CD14-positive monocyte (primary cell): ENCODE measurements around the gene SUPV3L1. TPM values are rescaled to one million over a fixed set of nuclear protein-coding genes. Genes with fewer than 3 reads are reported as not detected.

Source experiments
- DNase-seq, 3 donors: peaks; one replicate each; pipeline ENCODE4 v3.0.0-alpha.2; 2011 to 2022
- H2AFZ ChIP-seq: 2 replicates; pipeline ENCODE4 v1.6.0; 2012; ENCODE audit warnings: mild to moderate bottlenecking, low read depth, low read length, inconsistent platforms; ENCODE audit not compliant: insufficient read depth, poor library complexity, severe bottlenecking
- H3K27ac ChIP-seq, 2 donors: 1 replicate in 1 of 2; 2 replicates in 1 of 2; pipeline ENCODE4 v1.5.1; 2012 to 2013; ENCODE audit warnings: low read length in 2 of 2, control low read depth in 1 of 2, inconsistent platforms in 1 of 2, low read depth in 1 of 2, mild to moderate bottlenecking in 1 of 2
- H3K27me3 ChIP-seq, 2 donors: one replicate each; pipeline versions ENCODE4 v1.6.0 to v1.6.1; 2011 to 2013; ENCODE audit warnings: low read length in 2 of 2; ENCODE audit not compliant: control insufficient read depth in 2 of 2, insufficient read depth in 2 of 2
- H3K36me3 ChIP-seq, 2 donors: replicated peaks in 1 of 2; 1 replicate in 1 of 2; 2 replicates in 1 of 2; pipeline versions ENCODE4 v1.5.1 to v1.6.1; 2012 to 2013; ENCODE audit warnings: low read length in 2 of 2, control low read depth in 1 of 2, inconsistent platforms in 1 of 2, mild to moderate bottlenecking in 1 of 2; ENCODE audit not compliant: insufficient read depth in 2 of 2, control insufficient read depth in 1 of 2
- H3K4me1 ChIP-seq, 2 donors: 1 replicate in 1 of 2; 2 replicates in 1 of 2; pipeline versions ENCODE4 v1.5.1 to v1.6.1; 2012 to 2013; ENCODE audit warnings: low read length in 2 of 2, control low read depth in 1 of 2, inconsistent platforms in 1 of 2, mild to moderate bottlenecking in 1 of 2, moderate library complexity in 1 of 2; ENCODE audit not compliant: insufficient read depth in 2 of 2, control insufficient read depth in 1 of 2
- H3K4me2 ChIP-seq: replicated peaks from 2 replicates; pipeline ENCODE3; 2012; ENCODE audit warnings: low read length, moderate library complexity, mild to moderate bottlenecking; ENCODE audit not compliant: poor library complexity, severe bottlenecking; ENCODE audit errors: extremely low read depth
- H3K4me3 ChIP-seq, 3 experiments: fragments of 200-600 bp in 1 of 3; sonication (generic) in 1 of 3; replicated peaks in 1 of 3; 1 replicate in 2 of 3; 2 replicates in 1 of 3; pipeline ENCODE4 v1.5.1; 2011 to 2013; ENCODE audit warnings: low read length in 3 of 3, mild to moderate bottlenecking in 3 of 3, control low read depth in 2 of 3, low read depth in 2 of 3, inconsistent platforms in 1 of 3, moderate library complexity in 1 of 3
- H3K79me2 ChIP-seq: 2 replicates; pipeline ENCODE4 v1.6.0; 2012; ENCODE audit warnings: mild to moderate bottlenecking, control low read depth, inconsistent platforms, low read length, moderate library complexity; ENCODE audit not compliant: insufficient read depth
- H3K9ac ChIP-seq: 2 replicates; pipeline ENCODE4 v1.6.0; 2017; ENCODE audit warnings: low read length, mild to moderate bottlenecking; ENCODE audit not compliant: insufficient read depth, poor library complexity, severe bottlenecking
- H3K9me3 ChIP-seq, 2 donors: replicated peaks in 1 of 2; 1 replicate in 1 of 2; 2 replicates in 1 of 2; pipeline versions ENCODE4 v1.5.1 to v1.6.1; 2012 to 2013; ENCODE audit warnings: low read length in 2 of 2, control low read depth in 1 of 2; ENCODE audit not compliant: control insufficient read depth in 1 of 2, insufficient read depth in 1 of 2
- H4K20me1 ChIP-seq: 2 replicates; pipeline ENCODE4 v1.6.0; 2012; ENCODE audit warnings: mild to moderate bottlenecking, low read length, control low read depth, moderate library complexity; ENCODE audit not compliant: insufficient read depth
- H3K27ac Mint-ChIP-seq, 7 donors: one replicate each; pipeline ENCODE4 v1.8.0; 2020; ENCODE audit warnings: mild to moderate bottlenecking in 7 of 7, mixed read lengths in 7 of 7, moderate library complexity in 6 of 7, inconsistent platforms in 2 of 7
- H3K27me3 Mint-ChIP-seq, 3 donors: one replicate each; pipeline ENCODE4 v1.8.0; 2021 to 2022; ENCODE audit warnings: low read depth in 3 of 3, mild to moderate bottlenecking in 3 of 3, mixed read lengths in 3 of 3, moderate library complexity in 3 of 3, inconsistent platforms in 1 of 3
- H3K36me3 Mint-ChIP-seq, 2 donors: one replicate each; pipeline ENCODE4 v1.8.0; 2020; ENCODE audit warnings: mixed read lengths in 2 of 2, inconsistent platforms in 1 of 2, mild to moderate bottlenecking in 1 of 2
- H3K4me1 Mint-ChIP-seq: one replicate; pipeline ENCODE4 v1.8.0; 2020; ENCODE audit warnings: mild to moderate bottlenecking, mixed read lengths
- H3K4me3 Mint-ChIP-seq, 2 donors: one replicate each; pipeline ENCODE4 v1.8.0; 2020; ENCODE audit warnings: mild to moderate bottlenecking in 2 of 2, mixed read lengths in 2 of 2, moderate library complexity in 1 of 2
- H3K9me3 Mint-ChIP-seq, 7 donors: one replicate each; pipeline ENCODE4 v1.8.0; 2020 to 2022; ENCODE audit warnings: mixed read lengths in 7 of 7, mild to moderate bottlenecking in 6 of 7, moderate library complexity in 6 of 7, inconsistent platforms in 2 of 7
- WGBS: methylation state at CpG from one replicate; pipeline ENCODE4 v1.1.5; 2013; ENCODE audit warnings: missing lambda C conversion rate; ENCODE audit not compliant: insufficient coverage; 5-methylcytosine and 5-hydroxymethylcytosine counted together
- intact Hi-C, 2 donors: fragments of 100-400 bp; cut with micrococcal nuclease; formaldehyde crosslinking; loops; one replicate each; pipeline versions ENCODE4 v1.15.0 to v1.15.1; 2023
- polyA plus RNA-seq, 3 donors: library from polyadenylated mRNA; depleted of rRNA in 1 of 3; unstranded in 2 of 3; stranded (reverse) in 1 of 3; fragments of 300-500 nt in 2 of 3; fragments of >200 nt in 1 of 3; fragmentation: Illumina TruSeq in 2 of 3; gene quantifications; 1 replicate in 2 of 3; 2 replicates in 1 of 3; pipeline ENCODE4 v1.2.3, GENCODE V29; 2012 to 2021
- TF ChIP-seq, protein P1 (sequence below): fragments of 200-600 bp; IDR thresholded peaks from one replicate; pipeline ENCODE4 v1.8.0; 2022; ENCODE audit warnings: antibody characterized with exemption, mild to moderate bottlenecking

Gene SUPV3L1
- polyA plus RNA-seq, 3 donors = 6.8 to 18.8 (median 7.3) TPM

DNA sequence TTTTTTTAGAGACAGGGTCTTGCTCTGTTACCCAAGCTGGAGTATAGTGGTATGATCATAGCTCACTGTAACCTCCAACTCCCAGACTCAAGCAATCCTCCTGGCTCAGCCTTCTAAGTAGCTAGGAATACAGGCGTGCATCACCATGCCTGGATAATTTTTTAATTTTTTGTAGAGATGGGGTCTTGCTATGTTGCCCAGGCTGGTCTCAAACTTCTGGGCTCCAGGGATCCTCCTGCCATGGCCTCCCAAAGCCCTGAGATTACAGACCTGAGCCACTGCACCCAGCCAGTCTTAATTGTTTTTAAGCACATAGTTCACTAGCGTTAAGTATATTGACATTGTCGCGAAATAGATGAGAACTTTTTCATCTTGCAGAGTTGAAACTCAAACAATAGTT is 2.0 kb downstream of the SUPV3L1 start:
- H3K9me3 ChIP-seq = no peaks in the 10 kb centered on the region
- no peak overlapping the region for H3K27ac ChIP-seq
- Mint-ChIP-seq H3K4me3 (no peak overlapping the region), H3K27ac (peak overlapping the region in 1 of 7 donors; percentile 7), H3K36me3 (peaks cover 21 to 28% of the 10 kb centered on the region in 2 donors), H3K9me3 (no peaks in the 10 kb centered on the region), H3K4me1 (peaks cover 18% of the 10 kb centered on the region), H3K27me3 (peaks cover 0 to 2% (median 0%) of the 10 kb centered on the region in 3 donors)
- peaks cover 18 to 22% of the 10 kb centered on the region in 2 donors for H3K4me1 ChIP-seq
- peaks cover 54% of the 10 kb centered on the region for H3K79me2 ChIP-seq
- no CpG with 5 or more reads among the region's 4 CpGs for WGBS
- intact Hi-C loops = no loop called here
- no peak overlapping the region for H3K4me3 ChIP-seq
- H3K9ac ChIP-seq = no peak overlapping the region
- H3K27me3 ChIP-seq = no peaks in the 10 kb centered on the region
- peaks cover 13 to 37% of the 10 kb centered on the region in 2 donors for H3K36me3 ChIP-seq
- no peak overlapping the region for H2AFZ ChIP-seq
- H3K4me2 ChIP-seq = no peak overlapping the region
- no peaks in the 10 kb centered on the region for H4K20me1 ChIP-seq
- DNase-seq = no peak
- TF ChIP-seq, protein P1, sequence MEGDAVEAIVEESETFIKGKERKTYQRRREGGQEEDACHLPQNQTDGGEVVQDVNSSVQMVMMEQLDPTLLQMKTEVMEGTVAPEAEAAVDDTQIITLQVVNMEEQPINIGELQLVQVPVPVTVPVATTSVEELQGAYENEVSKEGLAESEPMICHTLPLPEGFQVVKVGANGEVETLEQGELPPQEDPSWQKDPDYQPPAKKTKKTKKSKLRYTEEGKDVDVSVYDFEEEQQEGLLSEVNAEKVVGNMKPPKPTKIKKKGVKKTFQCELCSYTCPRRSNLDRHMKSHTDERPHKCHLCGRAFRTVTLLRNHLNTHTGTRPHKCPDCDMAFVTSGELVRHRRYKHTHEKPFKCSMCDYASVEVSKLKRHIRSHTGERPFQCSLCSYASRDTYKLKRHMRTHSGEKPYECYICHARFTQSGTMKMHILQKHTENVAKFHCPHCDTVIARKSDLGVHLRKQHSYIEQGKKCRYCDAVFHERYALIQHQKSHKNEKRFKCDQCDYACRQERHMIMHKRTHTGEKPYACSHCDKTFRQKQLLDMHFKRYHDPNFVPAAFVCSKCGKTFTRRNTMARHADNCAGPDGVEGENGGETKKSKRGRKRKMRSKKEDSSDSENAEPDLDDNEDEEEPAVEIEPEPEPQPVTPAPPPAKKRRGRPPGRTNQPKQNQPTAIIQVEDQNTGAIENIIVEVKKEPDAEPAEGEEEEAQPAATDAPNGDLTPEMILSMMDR = no peak

DNA sequence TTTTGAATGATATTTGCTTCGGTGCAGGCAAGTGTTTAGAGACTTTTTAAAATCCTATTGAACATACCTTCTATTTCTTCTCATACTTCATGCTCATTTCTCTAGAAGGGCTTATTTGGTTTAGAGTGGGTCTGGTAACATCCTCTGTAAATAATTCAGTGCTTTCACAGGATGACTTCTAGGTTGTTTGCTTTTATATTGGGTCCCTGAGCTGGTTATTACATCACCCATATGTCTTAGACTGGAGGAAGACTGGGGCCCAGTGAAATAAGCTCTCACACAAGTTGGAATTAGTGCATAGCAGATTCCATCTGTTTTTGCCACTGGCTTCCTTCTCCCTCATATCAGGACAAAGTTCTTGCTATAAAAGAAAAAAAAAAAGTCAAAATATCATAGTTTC is 6.5 kb downstream of the SUPV3L1 start:
- Histone ChIP-seq H3K79me2 (peaks cover 40% of the 10 kb centered on the region), H3K27ac (no peak overlapping the region), H3K36me3 (peaks cover 43 to 82% of the 10 kb centered on the region in 2 donors), H3K4me1 (peaks cover 0 to under 1% of the 10 kb centered on the region in 2 donors), H3K4me2 (no peak overlapping the region), H3K4me3 (no peak overlapping the region), H2AFZ (no peak overlapping the region), H4K20me1 (no peaks in the 10 kb centered on the region), H3K27me3 (no peaks in the 10 kb centered on the region), H3K9me3 (no peaks in the 10 kb centered on the region), H3K9ac (no peak overlapping the region)
- peaks cover 47 to 71% of the 10 kb centered on the region in 2 donors for H3K36me3 Mint-ChIP-seq
- TF ChIP-seq, protein P1 = no peak
- no peak overlapping the region for H3K27ac Mint-ChIP-seq
- H3K4me1 Mint-ChIP-seq = no peaks in the 10 kb centered on the region
- no CpG with 5 or more reads among the region's 1 CpG for WGBS
- H3K27me3 Mint-ChIP-seq = no peaks in the 10 kb centered on the region
- intact Hi-C loops = no loop called here
- H3K4me3 Mint-ChIP-seq = no peak overlapping the region
- H3K9me3 Mint-ChIP-seq = no peaks in the 10 kb centered on the region
- DNase-seq = no peak
